ENCODE data around the gene PCYOX1L. TPM values are rescaled to one million over a fixed set of nuclear protein-coding genes. Genes with fewer than 3 reads are reported as not detected.

PCYOX1L gene
- total RNA-seq, 1 experiment from 2014 or later = 29.9 TPM

GRCh38 chr5:149410721-149411432, 53.0 kb downstream of the PCYOX1L start:
- no peak for DNase-seq
- Mint-ChIP-seq H3K4me1 (ENCODE audit: low read depth, unreplicated experiment) (peaks cover 9% of the 10 kb centered on the region), H3K27ac (ENCODE audit: unreplicated experiment) (no peak overlapping the region), H3K9me3 (ENCODE audit: low read depth, unreplicated experiment) (no peaks in the 10 kb centered on the region), H3K27me3 (ENCODE audit: unreplicated experiment) (peaks cover 26% of the 10 kb centered on the region), H3K36me3 (ENCODE audit: insufficient read depth, unreplicated experiment) (no peaks in the 10 kb centered on the region), H3K4me3 (ENCODE audit: low read depth, unreplicated experiment) (no peak overlapping the region)
- TF ChIP-seq CTCF (IDR thresholded peaks at IDR 0.05; ENCODE audit: unreplicated experiment) = no peak
- CTCF ChIA-PET = interaction anchor here (0.6 kb wide), 1 partner anchor 14 kb away, joined by 3 read pairs; no protein-coding TSS in a partner anchor
- no TSS peak for BruUV-seq (replicated peaks)
- intact Hi-C loops (cut with micrococcal nuclease; ENCODE audit: unreplicated experiment) = no loop called here

- Mint-ChIP-seq H3K27me3 (ENCODE audit: unreplicated experiment) (peaks cover 19% of the 10 kb centered on the region), H3K36me3 (ENCODE audit: insufficient read depth, unreplicated experiment) (no peaks in the 10 kb centered on the region), H3K4me1 (ENCODE audit: low read depth, unreplicated experiment) (peaks cover 9% of the 10 kb centered on the region), H3K9me3 (ENCODE audit: low read depth, unreplicated experiment) (no peaks in the 10 kb centered on the region), H3K27ac (ENCODE audit: unreplicated experiment) (no peak overlapping the region), H3K4me3 (ENCODE audit: low read depth, unreplicated experiment) (no peak overlapping the region)
- TF ChIP-seq CTCF (IDR thresholded peaks at IDR 0.05; ENCODE audit: unreplicated experiment) = no peak
- intact Hi-C loops (cut with micrococcal nuclease; ENCODE audit: unreplicated experiment) = no loop called here
- no TSS peak for BruUV-seq (replicated peaks)
- CTCF ChIA-PET = interaction anchor here (0.6 to 1.3 kb wide), 2 partner anchors 7 to 13 kb away, joined by 3 to 5 read pairs; no protein-coding TSS in a partner anchor
- no peak for DNase-seq
These were observed 54.1 kb downstream of the PCYOX1L start for GRCh38 chr5:149411738-149412519.

- CTCF ChIA-PET = interaction anchor here (0.7 to 1.3 kb wide), 3 partner anchors 8 to 30 kb away, joined by 3 to 5 read pairs (median 5); no protein-coding TSS in a partner anchor
- H3K4me1 Mint-ChIP-seq (ENCODE audit: low read depth, unreplicated experiment) = peaks cover 9% of the 10 kb centered on the region
- no peak for TF ChIP-seq CTCF (IDR thresholded peaks at IDR 0.05; ENCODE audit: unreplicated experiment)
- no peak overlapping the region for H3K27ac Mint-ChIP-seq (ENCODE audit: unreplicated experiment)
- H3K27me3 Mint-ChIP-seq (ENCODE audit: unreplicated experiment) = peaks cover 19% of the 10 kb centered on the region
- BruUV-seq (replicated peaks) = no TSS peak
- no peak overlapping the region for H3K4me3 Mint-ChIP-seq (ENCODE audit: low read depth, unreplicated experiment)
- intact Hi-C loops (cut with micrococcal nuclease; ENCODE audit: unreplicated experiment) = no loop called here
- H3K36me3 Mint-ChIP-seq (ENCODE audit: insufficient read depth, unreplicated experiment) = no peaks in the 10 kb centered on the region
- no peaks in the 10 kb centered on the region for H3K9me3 Mint-ChIP-seq (ENCODE audit: low read depth, unreplicated experiment)
- DNase-seq = no peak
These were observed 55.1 kb downstream of the PCYOX1L start for GRCh38 chr5:149412783-149413476.

- TF ChIP-seq CTCF (IDR thresholded peaks at IDR 0.05; ENCODE audit: unreplicated experiment) = no peak
- Mint-ChIP-seq H3K9me3 (ENCODE audit: low read depth, unreplicated experiment) (no peaks in the 10 kb centered on the region), H3K36me3 (ENCODE audit: insufficient read depth, unreplicated experiment) (no peaks in the 10 kb centered on the region), H3K4me1 (ENCODE audit: low read depth, unreplicated experiment) (peaks cover 9% of the 10 kb centered on the region), H3K4me3 (ENCODE audit: low read depth, unreplicated experiment) (no peak overlapping the region), H3K27ac (ENCODE audit: unreplicated experiment) (no peak overlapping the region), H3K27me3 (ENCODE audit: unreplicated experiment) (peaks cover 21% of the 10 kb centered on the region)
- BruUV-seq (replicated peaks) = no TSS peak
- CTCF ChIA-PET = interaction anchor here (1.2 to 1.3 kb wide), 2 partner anchors 9 to 10 kb away, joined by 5 read pairs; no protein-coding TSS in a partner anchor
- DNase-seq = no peak
- intact Hi-C loops (cut with micrococcal nuclease; ENCODE audit: unreplicated experiment) = no loop called here
These were observed 55.8 kb downstream of the PCYOX1L start for GRCh38 chr5:149413477-149414210.

All from Calu3 (cell line).